ENCODE results near the gene CAMSAP2. TPM values are rescaled to one million over a fixed set of nuclear protein-coding genes. Genes with fewer than 3 reads are reported as not detected.

CAMSAP2 gene
- polyA plus RNA-seq, 1 of the 3 experiments (the other 2 are of a cell fraction): 5.5 TPM

GRCh38 chr1:200886594-200886993, 147.9 kb downstream of the CAMSAP2 start (continued):
- TF ChIP-seq USF2 (IDR thresholded peaks at IDR 0.05; ENCODE audit: borderline replicate concordance, low read depth, low read length) (no peak), EZH2phosphoT487 (IDR thresholded peaks at IDR 0.05; ENCODE audit: borderline replicate concordance, low read depth) (no peak), FOXM1 (IDR thresholded peaks at IDR 0.05; ENCODE audit: low read depth) (no peak), TAF1 (IDR thresholded peaks at IDR 0.05; ENCODE audit: borderline replicate concordance, low read depth, low read length) (no peak)

GRCh38 chr1:200887036-200887435, 148.3 kb downstream of the CAMSAP2 start:
- Histone ChIP-seq H3F3A (replicated peaks; ENCODE audit: insufficient read depth) (no peaks in the 10 kb centered on the region), H2AFZ (ENCODE audit: low read depth) (no peak overlapping the region), H3K36me3 (replicated peaks in 1 of 2; ENCODE audit: control insufficient read depth in 1 of 2, insufficient read depth in 2 of 2, low read length in 1 of 2) (no peaks in the 10 kb centered on the region), H3K4me3 (ENCODE audit: low read depth in 2 of 2, low read length in 1 of 2) (no peak overlapping the region; a peak in 1 of 4 replicates), H4K20me1 (ENCODE audit: insufficient read depth) (no peaks in the 10 kb centered on the region), H3K9me3 (no peaks in the 10 kb centered on the region), H3K79me2 (ENCODE audit: insufficient read depth) (no peaks in the 10 kb centered on the region), H3K27ac (ENCODE audit: low read depth in 2 of 2, low read length in 1 of 2) (no peak overlapping the region), H3K9ac (no peak overlapping the region), H3K27me3 (ENCODE audit: insufficient read depth) (no peaks in the 10 kb centered on the region), H3K9me2 (no peaks in the 10 kb centered on the region), H3K4me1 (ENCODE audit: control insufficient read depth in 1 of 2, insufficient read depth in 2 of 2, low read depth in 1 of 2, low read length in 1 of 2) (peaks cover 0 to 3% of the 10 kb centered on the region in 2 experiments; a peak in 1 of 4 replicates), H3K4me2 (no peak overlapping the region)
- TF ChIP-seq NFIC (IDR thresholded peaks at IDR 0.05; ENCODE audit: borderline replicate concordance): no peak
- no peak for DNase-seq
- POLR2A ChIA-PET: no interaction called here
- WGBS (ENCODE audit: low lambda C conversion rate): 85% methylated on average over 11 of the region's 11 CpGs
- CTCF ChIA-PET: no interaction called here

GRCh38 chr1:200887772-200888348, 149.2 kb downstream of the CAMSAP2 start:
- no peaks in the 10 kb centered on the region for H3K79me2 ChIP-seq (ENCODE audit: insufficient read depth)
- H3F3A ChIP-seq (replicated peaks; ENCODE audit: insufficient read depth): no peaks in the 10 kb centered on the region
- H3K4me3 ChIP-seq (ENCODE audit: low read depth in 2 of 2, low read length in 1 of 2): no peak overlapping the region
- no peaks in the 10 kb centered on the region for H3K9me3 ChIP-seq
- ChIA-PET POLR2A (no interaction called here), CTCF (interaction anchor here (0.6 to 1.0 kb wide), 3 partner anchors 50 to 92 kb away, joined by 3 to 4 read pairs (median 3); no protein-coding TSS in a partner anchor)
- no peaks in the 10 kb centered on the region for H3K27me3 ChIP-seq (ENCODE audit: insufficient read depth)
- no peaks in the 10 kb centered on the region for H3K9me2 ChIP-seq
- H3K4me1 ChIP-seq (ENCODE audit: control insufficient read depth in 1 of 2, insufficient read depth in 2 of 2, low read depth in 1 of 2, low read length in 1 of 2): peaks cover 0 to 3% of the 10 kb centered on the region in 2 experiments; a peak in 1 of 4 replicates
- H3K9ac ChIP-seq: no peak overlapping the region
- WGBS (ENCODE audit: low lambda C conversion rate): 85% methylated on average over 7 of the region's 9 CpGs
- H3K27ac ChIP-seq (ENCODE audit: low read depth in 2 of 2, low read length in 1 of 2): no peak overlapping the region
- H2AFZ ChIP-seq (ENCODE audit: low read depth): no peak overlapping the region
- no peaks in the 10 kb centered on the region for H3K36me3 ChIP-seq (replicated peaks in 1 of 2; ENCODE audit: control insufficient read depth in 1 of 2, insufficient read depth in 2 of 2, low read length in 1 of 2)
- DNase-seq: no peak
- no peaks in the 10 kb centered on the region for H4K20me1 ChIP-seq (ENCODE audit: insufficient read depth)
- TF ChIP-seq SIN3A (IDR thresholded peaks at IDR 0.05; ENCODE audit: borderline replicate concordance, low read depth, low read length) (no peak), FOXJ3 (CRISPR knock-in tag; IDR thresholded peaks at IDR 0.05) (no peak), FOXM1 (IDR thresholded peaks at IDR 0.05; ENCODE audit: low read depth) (no peak), EP300 (IDR thresholded peaks at IDR 0.05; ENCODE audit: borderline replicate concordance in 1 of 2, low read depth in 1 of 2, low read length in 1 of 2) (no peak), POLR2AphosphoS5 (IDR thresholded peaks at IDR 0.05; ENCODE audit: low read depth, low read length) (no peak), MEF2A (IDR thresholded peaks at IDR 0.05; ENCODE audit: borderline replicate concordance, low read depth) (no peak)
- H3K4me2 ChIP-seq: no peak overlapping the region
